Measurements from ENCODE around the gene TBCCD1.
A peak's percentile ranks its signal among the peaks of the same experiment; 100 is the strongest.

Gene TBCCD1

DNA sequence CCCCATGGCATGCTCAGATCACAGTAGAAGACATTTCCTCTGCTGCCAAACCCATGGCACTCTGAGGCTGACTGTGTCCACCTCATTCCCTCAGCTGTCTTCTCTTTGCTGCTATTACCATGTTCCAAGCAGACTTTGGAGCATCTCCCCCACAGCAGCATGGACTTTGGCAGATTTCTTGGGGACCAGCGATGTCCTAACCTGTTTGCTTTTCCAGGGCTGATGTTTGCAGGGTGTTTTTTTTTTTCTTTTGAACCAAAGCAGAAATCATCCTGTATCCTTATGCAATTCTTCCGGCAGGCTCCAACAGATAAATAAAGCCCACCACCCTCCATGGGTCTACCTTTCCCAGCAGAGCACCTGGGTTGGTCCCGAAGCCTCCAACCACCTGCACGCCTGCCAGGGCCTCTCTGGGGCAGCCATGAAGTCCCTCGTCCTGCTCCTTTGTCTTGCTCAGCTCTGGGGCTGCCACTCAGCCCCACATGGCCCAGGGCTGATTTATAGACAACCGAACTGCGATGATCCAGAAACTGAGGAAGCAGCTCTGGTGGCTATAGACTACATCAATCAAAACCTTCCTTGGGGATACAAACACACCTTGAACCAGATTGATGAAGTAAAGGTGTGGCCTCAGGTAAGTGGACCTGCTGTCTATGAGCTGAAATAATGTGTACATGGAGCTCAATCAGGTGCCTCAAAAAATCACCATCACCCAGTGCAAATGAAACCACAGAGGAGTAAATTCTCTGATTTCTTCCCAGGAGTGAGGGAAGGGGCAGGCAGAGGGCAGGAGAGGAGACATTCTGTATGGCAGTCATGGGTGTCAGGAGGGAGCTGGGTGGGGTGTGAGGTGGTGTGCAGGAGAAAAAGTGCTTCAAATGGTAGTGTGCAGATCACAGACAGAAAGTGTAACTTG, 45.8 kb upstream of the TBCCD1 start, which contains the start of gene AHSG:
Gene AHSG (plus strand): TSS at position 340 of the 916 bp plus-strand sequence. CDS start 82 bp downstream, at position 422.
- H3K4me3 ChIP-seq (ENCODE audit: control insufficient read depth, low read depth, low read length): no peak within 1 kb of the TSS
- no peak for TF ChIP-seq CTCF (conservative IDR thresholded peaks at IDR 0.05; ENCODE audit: control insufficient read depth, insufficient read depth, low read depth, low read length)
- no peak for DNase-seq (ENCODE audit: low read depth)

DNA sequence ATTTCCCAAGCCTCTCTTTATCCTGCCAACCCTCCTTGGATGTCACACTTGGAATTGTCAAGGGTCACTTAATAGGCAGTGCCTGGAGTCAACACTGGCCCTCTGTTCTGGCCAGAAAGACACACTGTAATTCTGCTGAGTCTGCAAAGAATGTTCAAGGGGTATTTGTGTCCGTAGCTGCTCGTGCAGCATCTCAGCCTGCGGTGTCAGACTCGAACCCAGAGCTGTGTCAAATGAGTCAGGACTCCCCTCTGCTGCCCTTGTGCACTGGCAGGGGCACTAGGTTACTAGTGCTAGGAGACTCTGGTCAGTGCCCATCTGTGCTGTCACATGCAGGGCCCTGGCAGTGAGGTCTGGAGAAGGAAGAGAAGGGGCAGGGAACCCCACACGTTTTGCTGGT, 44.9 kb upstream of the TBCCD1 start:
- no peak for TF ChIP-seq CTCF (conservative IDR thresholded peaks at IDR 0.05; ENCODE audit: control insufficient read depth, insufficient read depth, low read depth, low read length)
- no peak overlapping the region for H3K4me3 ChIP-seq (ENCODE audit: control insufficient read depth, low read depth, low read length)
- DNase-seq (ENCODE audit: low read depth): no peak

- DNase-seq (ENCODE audit: low read depth): peak; percentile 40
- peak; percentile 38 for TF ChIP-seq CTCF (conservative IDR thresholded peaks at IDR 0.05; ENCODE audit: control insufficient read depth, insufficient read depth, low read depth, low read length)
- no peak overlapping the region for H3K4me3 ChIP-seq (ENCODE audit: control insufficient read depth, low read depth, low read length)
Measured at GRCh38 chr3:186609247-186609868, 42.2 kb upstream of the TBCCD1 start.

GRCh38 chr3:186608624-186609215, 41.6 kb upstream of the TBCCD1 start:
- H3K4me3 ChIP-seq (ENCODE audit: control insufficient read depth, low read depth, low read length): no peak overlapping the region
- TF ChIP-seq CTCF (conservative IDR thresholded peaks at IDR 0.05; ENCODE audit: control insufficient read depth, insufficient read depth, low read depth, low read length): no peak
- DNase-seq (ENCODE audit: low read depth): no peak

DNA sequence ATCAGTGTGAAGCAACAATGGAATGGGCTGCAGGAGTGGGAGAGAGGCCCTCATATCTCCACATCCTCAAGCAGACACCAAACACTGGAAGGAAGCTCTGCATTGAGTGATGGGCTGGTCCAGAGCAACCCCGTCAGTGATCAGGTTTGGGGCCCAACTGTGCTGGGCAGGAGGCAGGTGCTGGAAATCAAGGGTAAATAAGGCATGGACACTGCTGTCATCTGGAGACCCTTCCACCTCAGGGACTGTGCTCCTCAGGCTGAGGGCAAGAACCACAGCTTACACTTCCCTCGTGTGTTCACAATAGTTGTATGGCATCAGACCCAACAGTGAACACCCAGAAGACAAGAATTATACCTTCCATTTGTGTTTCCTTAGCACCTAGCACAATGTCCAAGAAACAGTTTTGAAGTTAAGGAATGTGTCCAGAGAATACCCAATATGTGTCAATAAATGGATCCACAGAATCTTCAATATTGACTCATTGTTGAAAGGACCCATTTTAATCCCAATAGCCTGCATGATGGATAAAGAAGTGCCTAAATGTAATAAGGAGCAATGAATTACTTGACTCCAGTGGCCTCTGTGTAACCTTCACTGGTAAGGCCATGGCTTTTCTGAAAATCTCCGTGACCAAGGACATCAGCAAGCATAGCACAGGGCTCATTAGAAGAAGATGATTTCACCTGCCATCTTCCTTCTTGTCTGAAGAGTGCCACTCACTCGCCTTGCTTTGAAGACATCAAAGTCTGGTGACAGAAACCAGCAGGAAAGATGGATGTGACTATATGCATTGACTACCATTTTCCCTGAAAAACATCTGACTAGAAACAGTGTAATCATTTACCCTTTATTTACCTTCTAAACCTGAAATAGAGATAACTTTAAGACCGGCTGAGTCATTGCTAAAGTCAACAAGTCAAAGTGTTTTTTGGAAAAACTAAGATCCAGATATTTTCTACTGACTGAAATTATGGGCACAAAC, 38.7 kb upstream of the TBCCD1 start:
- H3K4me3 ChIP-seq (ENCODE audit: control insufficient read depth, low read depth, low read length): no peak overlapping the region
- TF ChIP-seq CTCF (conservative IDR thresholded peaks at IDR 0.05; ENCODE audit: control insufficient read depth, insufficient read depth, low read depth, low read length): no peak
- DNase-seq (ENCODE audit: low read depth): no peak

- no peak for DNase-seq (ENCODE audit: low read depth)
Measured at GRCh38 chr3:186605078-186605477, 37.9 kb upstream of the TBCCD1 start.

More at GRCh38 chr3:186605078-186605477, 37.9 kb upstream of the TBCCD1 start:
- no peak for TF ChIP-seq CTCF (conservative IDR thresholded peaks at IDR 0.05; ENCODE audit: control insufficient read depth, insufficient read depth, low read depth, low read length)
- H3K4me3 ChIP-seq (ENCODE audit: control insufficient read depth, low read depth, low read length): no peak overlapping the region
